ENCODE data around the gene SNX5. TPM values are rescaled to one million over a fixed set of nuclear protein-coding genes. Genes with fewer than 3 reads are reported as not detected.

The SNX5 gene
- polyA plus RNA-seq, 1 donor (not counting 4 experiments of a cell fraction or from before 2014, with no cell fraction given) = 187 TPM

- Histone ChIP-seq H3K4me3 (ENCODE audit: control insufficient read depth in 2 of 3, extremely low read depth in 1 of 3, insufficient read depth in 2 of 3, low read depth in 1 of 3, low read length in 3 of 3) (no peak overlapping the region), H3K27ac (ENCODE audit: control insufficient read depth, insufficient read depth, low read length) (no peak overlapping the region), H3K79me2 (ENCODE audit: control insufficient read depth, insufficient read depth, low read length) (peaks cover 87% of the 10 kb centered on the region), H3K9me3 (ENCODE audit: control insufficient read depth, low read depth, low read length) (no peaks in the 10 kb centered on the region), H3K27me3 (ENCODE audit: control insufficient read depth, extremely low read depth, insufficient read depth, low read length) (no peaks in the 10 kb centered on the region), H3K9me1 (ENCODE audit: control insufficient read depth, extremely low read depth, insufficient read depth, low read length) (no peaks in the 10 kb centered on the region), H3K4me1 (ENCODE audit: control insufficient read depth, extremely low read depth, insufficient read depth, low read length) (no peaks in the 10 kb centered on the region), H3K9ac (ENCODE audit: control insufficient read depth, extremely low read depth, insufficient read depth, low read length) (no peak overlapping the region), H3K36me3 (ENCODE audit: control insufficient read depth in 2 of 2, extremely low read depth in 1 of 2, insufficient read depth in 2 of 2, low read length in 2 of 2) (peaks cover 36 to 51% of the 10 kb centered on the region in 2 experiments), H4K20me1 (ENCODE audit: control insufficient read depth, extremely low read depth, insufficient read depth, low read length) (peaks cover 37% of the 10 kb centered on the region), H3K4me2 (ENCODE audit: control insufficient read depth, extremely low read depth, insufficient read depth, low read depth, low read length) (no peak overlapping the region), H2AFZ (ENCODE audit: control insufficient read depth, low read length) (no peak overlapping the region)
- dilution Hi-C loops (cut with MboI; ENCODE audit: extremely low pct_ligation_motif_present, low sequenced_read_pairs) = no loop called here
- TF ChIP-seq EZH2 (IDR thresholded peaks at IDR 0.05; ENCODE audit: low read length) (no peak), CTCF (optimal IDR thresholded peaks at IDR 0.05 in 1 of 3, IDR thresholded peaks at IDR 0.05 in 1 of 3, conservative IDR thresholded peaks at IDR 0.05 in 1 of 3; ENCODE audit: extremely low read depth in 1 of 3, insufficient read depth in 2 of 3, low read length in 3 of 3) (no peak)
- no peak for DNase-seq (ENCODE audit: low read depth, low spot score)
- no peak for FAIRE-seq
These were observed 13.3 kb downstream of the SNX5 start for GRCh38 chr20:17955302-17955701.

- Histone ChIP-seq H2AFZ (ENCODE audit: control insufficient read depth, low read length) (no peak overlapping the region), H3K27me3 (ENCODE audit: control insufficient read depth, extremely low read depth, insufficient read depth, low read length) (no peaks in the 10 kb centered on the region), H3K9ac (ENCODE audit: control insufficient read depth, extremely low read depth, insufficient read depth, low read length) (no peak overlapping the region), H3K4me2 (ENCODE audit: control insufficient read depth, extremely low read depth, insufficient read depth, low read depth, low read length) (no peak overlapping the region), H3K27ac (ENCODE audit: control insufficient read depth, insufficient read depth, low read length) (no peak overlapping the region), H3K9me1 (ENCODE audit: control insufficient read depth, extremely low read depth, insufficient read depth, low read length) (no peaks in the 10 kb centered on the region), H3K9me3 (ENCODE audit: control insufficient read depth, low read depth, low read length) (no peaks in the 10 kb centered on the region), H3K79me2 (ENCODE audit: control insufficient read depth, insufficient read depth, low read length) (peaks cover 80% of the 10 kb centered on the region), H3K4me1 (ENCODE audit: control insufficient read depth, extremely low read depth, insufficient read depth, low read length) (no peaks in the 10 kb centered on the region), H3K4me3 (ENCODE audit: control insufficient read depth in 2 of 3, extremely low read depth in 1 of 3, insufficient read depth in 2 of 3, low read depth in 1 of 3, low read length in 3 of 3) (no peak overlapping the region), H4K20me1 (ENCODE audit: control insufficient read depth, extremely low read depth, insufficient read depth, low read length) (peaks cover 25% of the 10 kb centered on the region), H3K36me3 (ENCODE audit: control insufficient read depth in 2 of 2, extremely low read depth in 1 of 2, insufficient read depth in 2 of 2, low read length in 2 of 2) (peaks cover 46 to 61% of the 10 kb centered on the region in 2 experiments)
- no peak for TF ChIP-seq CTCF (optimal IDR thresholded peaks at IDR 0.05 in 1 of 3, IDR thresholded peaks at IDR 0.05 in 1 of 3, conservative IDR thresholded peaks at IDR 0.05 in 1 of 3; ENCODE audit: extremely low read depth in 1 of 3, insufficient read depth in 2 of 3, low read length in 3 of 3)
- TF ChIP-seq EZH2 (IDR thresholded peaks at IDR 0.05; ENCODE audit: low read length) = no peak
- FAIRE-seq (no peak), DNase-seq (ENCODE audit: low read depth, low spot score) (no peak)
- dilution Hi-C loops (cut with MboI; ENCODE audit: extremely low pct_ligation_motif_present, low sequenced_read_pairs) = no loop called here
These were observed 14.7 kb downstream of the SNX5 start for GRCh38 chr20:17953935-17954334.

Measured in keratinocyte (primary cell).